Thyroid gland (tissue), 4 donors: ENCODE measurements around the gene PRSS36. TPM values are rescaled to one million over a fixed set of nuclear protein-coding genes. Genes with fewer than 3 reads are reported as not detected.

ENCODE experiments used
- DNase-seq, 2 donors: peaks; one replicate each; pipeline ENCODE4 v3.0.0-alpha.2; 2019
- H3K27ac ChIP-seq, 3 donors: fragments of 200-600 bp; sonication (generic); 1 replicate in 2 of 3; 2 replicates in 1 of 3; pipeline ENCODE4 v1.5.1; 2016 to 2019; ENCODE audit warnings: mild to moderate bottlenecking in 1 of 3, moderate library complexity in 1 of 3
- H3K27me3 ChIP-seq: fragments of 200-600 bp; sonication (generic); one replicate; pipeline ENCODE4 v1.5.1; 2019
- H3K36me3 ChIP-seq, 2 donors: fragments of 200-600 bp; sonication (generic); one replicate each; pipeline ENCODE4 v1.5.1; 2016 to 2019
- H3K4me1 ChIP-seq, 2 donors: fragments of 200-600 bp; sonication (generic); one replicate each; pipeline ENCODE4 v1.5.1; 2017 to 2019
- H3K4me3 ChIP-seq, 3 donors: fragments of 200-600 bp; sonication (generic); replicated peaks in 1 of 3; 1 replicate in 2 of 3; 2 replicates in 1 of 3; pipeline ENCODE4 v1.5.1; 2016; ENCODE audit warnings: mild to moderate bottlenecking in 1 of 3
- H3K9me3 ChIP-seq: fragments of 200-600 bp; sonication (generic); one replicate; pipeline ENCODE4 v1.5.1; 2017
- CTCF ChIP-seq, 6 experiments: fragments of 200-600 bp in 3 of 6; fragments of 450-650 bp in 3 of 6; sonication (generic) in 3 of 6; IDR thresholded peaks; one replicate each; pipeline ENCODE4 v1.5.1; 2016 to 2019; ENCODE audit warnings: antibody characterized with exemption in 6 of 6, mild to moderate bottlenecking in 2 of 6, inconsistent platforms in 1 of 6, moderate library complexity in 1 of 6
- POLR2A ChIP-seq, 2 donors: fragments of 450-650 bp; IDR thresholded peaks; one replicate each; pipeline ENCODE4 v1.6.1; 2017; ENCODE audit warnings: antibody characterized with exemption in 2 of 2, mild to moderate bottlenecking in 2 of 2, moderate library complexity in 1 of 2
- WGBS, 2 donors: methylation state at CpG; one replicate each; pipeline ENCODE4 v1.1.5; 2017; 5-methylcytosine and 5-hydroxymethylcytosine counted together
- intact Hi-C: fragments of 100-400 bp; cut with DNase I; formaldehyde crosslinking; loops from one replicate; pipeline ENCODE4 v1.15.1; 2023
- total RNA-seq, 4 donors: library from RNA; depleted of rRNA; stranded (reverse); fragments of >200 nt; gene quantifications; one replicate each; pipeline ENCODE4 v1.2.3, GENCODE V29; 2016

The PRSS36 gene
- total RNA-seq, 4 donors from 2014 or later = 1.4 to 6.6 (median 3.0) TPM

DNA sequence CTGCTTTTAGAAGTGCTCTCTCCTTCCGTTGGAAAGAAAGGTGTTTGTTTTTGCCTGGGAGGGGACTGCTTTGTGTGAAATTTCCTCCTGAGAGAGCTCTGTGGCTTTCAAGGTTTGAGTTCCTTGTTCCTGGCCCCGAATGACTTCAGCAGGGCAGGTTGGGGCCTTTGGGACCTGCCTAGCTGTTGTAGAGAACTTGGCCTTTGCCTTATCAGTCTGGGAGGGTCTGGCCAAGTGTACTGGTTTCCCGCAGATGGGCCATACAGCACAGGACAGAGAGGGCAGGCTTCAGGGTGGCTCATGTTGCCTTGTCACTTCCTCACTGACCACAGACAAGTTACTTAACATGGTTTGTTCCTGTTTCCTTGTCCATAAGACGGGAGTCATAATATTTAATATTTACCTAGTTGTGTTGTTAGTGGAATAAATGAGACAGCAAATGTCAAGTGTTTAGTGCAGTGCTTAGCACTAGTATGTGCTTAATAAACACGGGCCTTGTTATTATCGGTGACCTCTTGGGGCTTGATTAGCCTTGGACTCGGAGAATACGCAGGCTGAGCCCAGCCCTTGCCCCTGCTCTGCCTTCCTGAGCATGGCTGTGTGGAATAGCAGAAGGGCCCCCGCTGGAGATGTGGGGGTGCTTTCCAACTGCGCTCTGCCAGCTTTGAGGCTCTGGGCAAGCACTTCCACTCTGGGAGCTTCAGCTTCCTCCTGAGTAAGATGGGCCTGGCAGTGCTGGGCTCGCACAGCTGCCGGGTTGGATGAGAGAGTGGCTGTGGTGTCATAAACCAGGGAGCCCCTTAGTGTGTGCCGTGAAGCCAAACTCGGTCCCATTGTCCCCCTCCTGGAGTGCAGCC lies 20.9 kb downstream of the PRSS36 start:
- H3K27ac ChIP-seq = peak overlapping the region; percentile 76 to 96 (median 92)

DNA sequence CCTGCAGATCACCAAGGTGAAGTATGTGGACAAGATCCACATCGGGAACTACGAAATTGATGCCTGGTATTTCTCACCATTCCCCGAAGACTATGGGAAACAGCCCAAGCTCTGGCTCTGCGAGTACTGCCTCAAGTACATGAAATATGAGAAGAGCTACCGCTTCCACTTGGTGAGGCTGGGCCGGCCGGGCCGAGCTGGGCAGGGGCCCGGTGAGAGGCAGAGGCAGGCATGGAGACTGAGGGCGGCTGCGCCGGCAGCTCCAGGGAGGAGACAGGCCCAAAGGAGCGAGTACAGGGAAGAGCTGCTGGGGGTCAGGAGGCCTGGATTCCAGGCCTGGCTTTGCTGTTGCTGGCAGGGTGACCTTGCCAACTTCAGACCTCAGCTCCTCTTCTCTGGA lies 22.7 kb downstream of the PRSS36 start:
- Histone ChIP-seq H3K4me3 (no peak overlapping the region), H3K4me1 (peaks cover 54 to 58% of the 10 kb centered on the region in 2 donors), H3K9me3 (no peaks in the 10 kb centered on the region), H3K27ac (peak overlapping the region; percentile 76 to 96 (median 92)), H3K36me3 (peaks cover 16 to 31% of the 10 kb centered on the region in 2 donors), H3K27me3 (no peaks in the 10 kb centered on the region)
- DNase-seq = peak; percentile 84
- TF ChIP-seq CTCF (IDR thresholded peaks at IDR 0.05) = no peak
- TF ChIP-seq POLR2A (IDR thresholded peaks at IDR 0.05) = peak in 1 of 2 donors; percentile 60
- 31 to 55% methylated on average over 10 to 13 of the region's 13 CpGs for WGBS, 2 donors
- intact Hi-C loops = no loop called here

More for the DNA sequence above, 20.9 kb downstream of the PRSS36 start:
- intact Hi-C loops = no loop called here
- H3K4me3 ChIP-seq = no peak overlapping the region
- H3K27me3 ChIP-seq = no peaks in the 10 kb centered on the region
- no peak for DNase-seq
- no peak for TF ChIP-seq CTCF (IDR thresholded peaks at IDR 0.05)
- peak in 1 of 2 donors; percentile 26 for TF ChIP-seq POLR2A (IDR thresholded peaks at IDR 0.05)
- 56 to 59% methylated on average over 12 to 13 of the region's 14 CpGs for WGBS, 2 donors
- H3K36me3 ChIP-seq = peaks cover 11 to 29% of the 10 kb centered on the region in 2 donors
- peaks cover 59 to 64% of the 10 kb centered on the region in 2 donors for H3K4me1 ChIP-seq
- H3K9me3 ChIP-seq = no peaks in the 10 kb centered on the region

DNA sequence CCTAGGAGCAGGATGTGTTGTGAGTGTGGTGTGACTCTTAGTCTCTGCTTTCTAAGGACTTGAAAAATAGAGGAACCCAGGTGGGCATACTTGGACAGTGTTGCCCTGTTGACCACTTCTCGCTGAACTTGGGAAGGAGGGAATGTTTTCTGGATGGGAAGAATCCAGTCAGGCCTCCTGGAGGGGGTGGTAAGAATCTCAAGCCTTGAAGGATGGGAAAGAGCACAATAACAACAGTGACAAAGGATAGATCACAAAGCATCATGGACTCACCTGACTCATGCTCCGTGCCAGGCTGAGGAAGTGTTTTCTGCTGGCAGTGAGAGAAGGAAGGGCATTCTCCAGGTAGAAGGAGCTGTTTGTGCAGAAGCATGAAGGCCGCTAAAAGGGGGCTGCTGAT lies 24.0 kb downstream of the PRSS36 start:
- no peaks in the 10 kb centered on the region for H3K9me3 ChIP-seq
- peaks cover 19 to 31% of the 10 kb centered on the region in 2 donors for H3K36me3 ChIP-seq
- TF ChIP-seq CTCF (IDR thresholded peaks at IDR 0.05) (no peak), POLR2A (IDR thresholded peaks at IDR 0.05) (no peak)
- WGBS, 2 donors = 93 to 97% methylated on average over 3 of the region's 3 CpGs
- H3K27ac ChIP-seq = no peak overlapping the region
- H3K27me3 ChIP-seq = no peaks in the 10 kb centered on the region
- H3K4me3 ChIP-seq = no peak overlapping the region
- peaks cover 43 to 46% of the 10 kb centered on the region in 2 donors for H3K4me1 ChIP-seq
- intact Hi-C loops = no loop called here
- DNase-seq = no peak

DNA sequence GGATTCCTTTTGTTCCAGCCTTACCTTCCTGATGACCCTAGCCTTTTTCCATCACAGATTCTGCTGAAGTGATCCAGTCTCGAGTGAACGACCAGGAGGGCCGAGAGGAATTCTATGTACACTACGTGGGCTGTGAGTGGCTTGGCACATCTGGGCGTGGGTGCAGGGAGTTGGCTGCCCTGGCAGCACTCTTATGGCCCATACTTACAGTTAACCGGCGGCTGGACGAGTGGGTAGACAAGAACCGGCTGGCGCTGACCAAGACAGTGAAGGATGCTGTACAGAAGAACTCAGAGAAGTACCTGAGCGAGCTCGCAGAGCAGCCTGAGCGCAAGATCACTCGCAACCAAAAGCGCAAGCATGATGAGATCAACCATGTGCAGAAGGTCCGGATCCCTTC lies 29.7 kb downstream of the PRSS36 start:
- H3K4me3 ChIP-seq = no peak overlapping the region
- H3K4me1 ChIP-seq = peaks cover 19% of the 10 kb centered on the region in 2 donors
- intact Hi-C loops = no loop called here
- H3K36me3 ChIP-seq = peaks cover 31 to 36% of the 10 kb centered on the region in 2 donors
- no peaks in the 10 kb centered on the region for H3K9me3 ChIP-seq
- TF ChIP-seq CTCF (IDR thresholded peaks at IDR 0.05) = no peak
- no peak for TF ChIP-seq POLR2A (IDR thresholded peaks at IDR 0.05)
- H3K27me3 ChIP-seq = no peaks in the 10 kb centered on the region
- peak overlapping the region in 1 of 3 donors; percentile 84 for H3K27ac ChIP-seq
- DNase-seq = peak; percentile 59 to 73
- 83 to 89% methylated on average over 16 of the region's 16 CpGs for WGBS, 2 donors
